HG03460 (cell line): ENCODE measurements around the gene ELOB.
A peak's percentile ranks its signal among the peaks of the same experiment; 100 is the strongest.

Experiments
- ATAC-seq: cut with Tn5 transposase; IDR thresholded peaks from one replicate; pipeline ENCODE4 v1.9.1; 2021; ENCODE audit not compliant: unreplicated experiment

Gene ELOB

GRCh38 chr16:2777231-2777902 lies at the start of gene ELOB:
Gene ELOB (minus strand): TSS chr16:2777280. CDS start chr16:2777239, 41 bp downstream.
- peak; percentile 70 for ATAC-seq

- ATAC-seq, result no peak
Observed at GRCh38 chr16:2825906-2826305, 48.8 kb upstream of the ELOB start.

GRCh38 chr16:2825049-2825742 lies 48.1 kb upstream of the ELOB start:
- no peak for ATAC-seq

GRCh38 chr16:2824626-2825025 lies 47.5 kb upstream of the ELOB start:
- no peak for ATAC-seq

- ATAC-seq, result no peak
Observed at GRCh38 chr16:2822496-2822895, 45.4 kb upstream of the ELOB start.

- no peak for ATAC-seq
Observed at GRCh38 chr16:2822158-2822495, 45.0 kb upstream of the ELOB start.

GRCh38 chr16:2821487-2822157 lies 44.5 kb upstream of the ELOB start:
- ATAC-seq, result no peak

- no peak for ATAC-seq
Observed at GRCh38 chr16:2820836-2821486, 43.9 kb upstream of the ELOB start.

- ATAC-seq, result no peak
Observed at GRCh38 chr16:2819939-2820835, 43.1 kb upstream of the ELOB start.

GRCh38 chr16:2819179-2819938 lies 42.3 kb upstream of the ELOB start:
- no peak for ATAC-seq

GRCh38 chr16:2818272-2818876 lies 41.3 kb upstream of the ELOB start:
- no peak for ATAC-seq

GRCh38 chr16:2817340-2818271 lies 40.5 kb upstream of the ELOB start:
- no peak for ATAC-seq

GRCh38 chr16:2816751-2817339 lies 39.8 kb upstream of the ELOB start, which contains the start of gene PRSS21:
Gene PRSS21 (plus strand): TSS chr16:2817237. CDS start chr16:2817269, 32 bp downstream.
- ATAC-seq, result no peak

GRCh38 chr16:2815299-2815771 lies 38.3 kb upstream of the ELOB start:
- no peak for ATAC-seq

GRCh38 chr16:2814551-2815298 lies 37.6 kb upstream of the ELOB start:
- ATAC-seq, result no peak

- ATAC-seq, result no peak
Observed at GRCh38 chr16:2813771-2814221, 36.7 kb upstream of the ELOB start.
